A673 (cell line): ENCODE data around the gene GPR153.

Experiments
- EZH2 ChIP-seq: fragments of 200-600 bp; sonication (generic); IDR thresholded peaks from 2 replicates; pipeline ENCODE4 v1.6.1; 2017; ENCODE audit warnings: borderline replicate concordance, low read depth, mild to moderate bottlenecking, mixed read lengths, antibody characterized with exemption, low read length; ENCODE audit not compliant: poor library complexity, severe bottlenecking
- TF ChIP-seq, protein P1 (sequence below): fragments of 300-800, 200-600 bp; sonication (generic); conservative IDR thresholded peaks from 2 replicates; pipeline ENCODE4 v1.5.1; 2017; ENCODE audit warnings: low read depth, mild to moderate bottlenecking, antibody characterized with exemption, low read length, moderate library complexity, mixed read lengths

DNA sequence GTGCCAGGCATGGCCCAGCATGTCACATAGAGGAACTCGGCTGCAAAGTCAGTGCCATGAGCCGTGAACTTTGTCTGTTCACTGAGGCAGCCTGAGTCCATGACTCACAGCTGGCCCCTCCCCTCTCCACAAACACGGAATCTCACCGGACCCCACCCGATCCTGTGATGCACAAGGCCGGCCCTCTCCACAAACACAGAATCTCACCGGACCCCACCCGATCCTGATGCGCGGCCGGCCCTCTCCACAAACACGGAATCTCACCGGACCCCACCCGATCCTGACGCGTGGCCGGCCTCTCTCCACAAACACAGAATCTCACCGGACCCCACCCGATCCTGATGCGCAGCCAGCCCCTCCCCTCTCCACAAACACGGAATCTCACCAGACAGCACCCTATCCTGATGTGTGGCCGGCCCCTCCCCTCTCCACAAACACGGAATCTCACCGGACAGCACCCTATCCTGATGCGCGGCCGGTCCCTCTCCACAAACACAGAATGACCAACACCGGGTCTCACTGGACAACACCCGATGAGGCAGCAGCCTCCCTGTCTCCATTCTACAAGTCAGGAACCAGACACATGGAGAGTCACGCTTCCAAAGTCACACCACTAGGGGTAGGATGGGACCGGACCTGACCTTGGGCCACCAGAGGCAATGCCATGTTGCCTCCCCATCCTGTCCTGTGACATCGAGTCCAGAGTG, 39.6 kb upstream of the GPR153 start:
- TF ChIP-seq EZH2 = no peak
- TF ChIP-seq, protein P1, sequence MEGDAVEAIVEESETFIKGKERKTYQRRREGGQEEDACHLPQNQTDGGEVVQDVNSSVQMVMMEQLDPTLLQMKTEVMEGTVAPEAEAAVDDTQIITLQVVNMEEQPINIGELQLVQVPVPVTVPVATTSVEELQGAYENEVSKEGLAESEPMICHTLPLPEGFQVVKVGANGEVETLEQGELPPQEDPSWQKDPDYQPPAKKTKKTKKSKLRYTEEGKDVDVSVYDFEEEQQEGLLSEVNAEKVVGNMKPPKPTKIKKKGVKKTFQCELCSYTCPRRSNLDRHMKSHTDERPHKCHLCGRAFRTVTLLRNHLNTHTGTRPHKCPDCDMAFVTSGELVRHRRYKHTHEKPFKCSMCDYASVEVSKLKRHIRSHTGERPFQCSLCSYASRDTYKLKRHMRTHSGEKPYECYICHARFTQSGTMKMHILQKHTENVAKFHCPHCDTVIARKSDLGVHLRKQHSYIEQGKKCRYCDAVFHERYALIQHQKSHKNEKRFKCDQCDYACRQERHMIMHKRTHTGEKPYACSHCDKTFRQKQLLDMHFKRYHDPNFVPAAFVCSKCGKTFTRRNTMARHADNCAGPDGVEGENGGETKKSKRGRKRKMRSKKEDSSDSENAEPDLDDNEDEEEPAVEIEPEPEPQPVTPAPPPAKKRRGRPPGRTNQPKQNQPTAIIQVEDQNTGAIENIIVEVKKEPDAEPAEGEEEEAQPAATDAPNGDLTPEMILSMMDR = no peak
